ENCODE results near the gene THAP4. TPM values are rescaled to one million over a fixed set of nuclear protein-coding genes. Genes with fewer than 3 reads are reported as not detected.
"Not testable (repeated sequence)": the region's sequence is repeated elsewhere in the genome, so short reads cannot be mapped to it uniquely, and the experiment has no call there.

THAP4 gene
- total RNA-seq, 2 experiments from 2014 or later, result 32.3 to 37.4 TPM

- POLR2A ChIA-PET, result no interaction called here
- Mint-ChIP-seq H3K9me3 (ENCODE audit: insufficient read depth) (no peaks in the 10 kb centered on the region), H3K4me3 (no peak overlapping the region), H3K36me3 (ENCODE audit: low read depth) (peaks cover 20% of the 10 kb centered on the region), H3K27me3 (ENCODE audit: low read depth) (no peaks in the 10 kb centered on the region), H3K27ac (no peak overlapping the region), H3K4me1 (ENCODE audit: low read depth) (no peaks in the 10 kb centered on the region)
- ATAC-seq, result no peak
- CTCF ChIA-PET, result interaction anchor here (3.4 kb wide), 1 partner anchor 10 kb away, joined by 17 read pairs; no protein-coding TSS in a partner anchor
- DNase-seq, result no peak
These were observed 37.3 kb downstream of the THAP4 start for GRCh38 chr2:241599615-241600014.

- H3K27ac Mint-ChIP-seq, result no peak overlapping the region
These were observed 38.5 kb downstream of the THAP4 start for GRCh38 chr2:241598487-241598886.

GRCh38 chr2:241598061-241598460 is 38.9 kb downstream of the THAP4 start:
- Mint-ChIP-seq H3K4me3 (no peak overlapping the region), H3K4me1 (ENCODE audit: low read depth) (no peaks in the 10 kb centered on the region), H3K27me3 (ENCODE audit: low read depth) (no peaks in the 10 kb centered on the region), H3K27ac (no peak overlapping the region), H3K9me3 (ENCODE audit: insufficient read depth) (no peaks in the 10 kb centered on the region), H3K36me3 (ENCODE audit: low read depth) (peaks cover 18% of the 10 kb centered on the region)
- POLR2A ChIA-PET, result no interaction called here
- ATAC-seq (no peak), DNase-seq (no peak)
- CTCF ChIA-PET, result interaction anchor here (1.0 to 3.4 kb wide), 2 partner anchors 11 to 40 kb away, joined by 3 to 17 read pairs; no protein-coding TSS in a partner anchor

More at GRCh38 chr2:241598487-241598886, 38.5 kb downstream of the THAP4 start:
- Mint-ChIP-seq H3K9me3 (ENCODE audit: insufficient read depth) (no peaks in the 10 kb centered on the region), H3K36me3 (ENCODE audit: low read depth) (peaks cover 21% of the 10 kb centered on the region), H3K4me1 (ENCODE audit: low read depth) (no peaks in the 10 kb centered on the region), H3K4me3 (no peak overlapping the region), H3K27me3 (ENCODE audit: low read depth) (no peaks in the 10 kb centered on the region)
- ChIA-PET POLR2A (no interaction called here), CTCF (interaction anchor here (1.0 to 3.4 kb wide), 2 partner anchors 11 to 41 kb away, joined by 3 to 17 read pairs; no protein-coding TSS in a partner anchor)
- DNase-seq, result no peak
- ATAC-seq, result no peak

- peaks cover 18% of the 10 kb centered on the region for H3K36me3 Mint-ChIP-seq (ENCODE audit: low read depth)
- H3K4me1 Mint-ChIP-seq (ENCODE audit: low read depth), result no peaks in the 10 kb centered on the region
- ATAC-seq (no peak), DNase-seq (no peak)
- no peak overlapping the region for H3K4me3 Mint-ChIP-seq
- POLR2A ChIA-PET, result no interaction called here
- H3K27me3 Mint-ChIP-seq (ENCODE audit: low read depth), result no peaks in the 10 kb centered on the region
- H3K27ac Mint-ChIP-seq, result no peak overlapping the region
- no peaks in the 10 kb centered on the region for H3K9me3 Mint-ChIP-seq (ENCODE audit: insufficient read depth)
- CTCF ChIA-PET, result interaction anchor here (1.0 to 3.4 kb wide), 2 partner anchors 12 to 40 kb away, joined by 3 to 17 read pairs; no protein-coding TSS in a partner anchor
These were observed 39.4 kb downstream of the THAP4 start for GRCh38 chr2:241597561-241597960.

GRCh38 chr2:241595600-241596140 is 41.3 kb downstream of the THAP4 start:
- Mint-ChIP-seq H3K4me3 (no peak overlapping the region), H3K27ac (no peak overlapping the region), H3K27me3 (ENCODE audit: low read depth) (no peaks in the 10 kb centered on the region), H3K4me1 (ENCODE audit: low read depth) (no peaks in the 10 kb centered on the region), H3K9me3 (ENCODE audit: insufficient read depth) (no peaks in the 10 kb centered on the region), H3K36me3 (ENCODE audit: low read depth) (peaks cover 13% of the 10 kb centered on the region)
- POLR2A ChIA-PET, result no interaction called here
- CTCF ChIA-PET, result interaction anchor here (0.7 to 1.2 kb wide), 2 partner anchors 14 to 42 kb away, joined by 3 to 5 read pairs; partner anchors contain the start of gene ATG4B
- ATAC-seq (no peak), DNase-seq (no peak)

- ChIA-PET CTCF (no interaction called here), POLR2A (no interaction called here)
- no peak overlapping the region for H3K4me3 Mint-ChIP-seq
- H3K27me3 Mint-ChIP-seq (ENCODE audit: low read depth), result no peaks in the 10 kb centered on the region
- DNase-seq (no peak), ATAC-seq (no peak)
- H3K4me1 Mint-ChIP-seq (ENCODE audit: low read depth), result no peaks in the 10 kb centered on the region
- no peaks in the 10 kb centered on the region for H3K9me3 Mint-ChIP-seq (ENCODE audit: insufficient read depth)
- no peak overlapping the region for H3K27ac Mint-ChIP-seq
- peaks cover 13% of the 10 kb centered on the region for H3K36me3 Mint-ChIP-seq (ENCODE audit: low read depth)
These were observed 43.7 kb downstream of the THAP4 start for GRCh38 chr2:241593271-241593670.

GRCh38 chr2:241592126-241592845 is 44.7 kb downstream of the THAP4 start:
- Mint-ChIP-seq H3K9me3 (ENCODE audit: insufficient read depth) (peaks cover 4% of the 10 kb centered on the region), H3K27me3 (ENCODE audit: low read depth) (no peaks in the 10 kb centered on the region), H3K27ac (no peak overlapping the region), H3K36me3 (ENCODE audit: low read depth) (peaks cover 22% of the 10 kb centered on the region), H3K4me3 (no peak overlapping the region), H3K4me1 (ENCODE audit: low read depth) (no peaks in the 10 kb centered on the region)
- CTCF ChIA-PET, result interaction anchor here (1.3 kb wide), 1 partner anchor 18 kb away, joined by 4 read pairs; no protein-coding TSS in a partner anchor
- DNase-seq (no peak), ATAC-seq (no peak)
- POLR2A ChIA-PET, result no interaction called here

- H3K4me3 Mint-ChIP-seq; DNase-seq; POLR2A ChIA-PET; H3K4me1 Mint-ChIP-seq (ENCODE audit: low read depth); H3K27me3 Mint-ChIP-seq (ENCODE audit: low read depth); CTCF ChIA-PET; H3K27ac Mint-ChIP-seq; ATAC-seq: not testable (repeated sequence)
- Mint-ChIP-seq H3K36me3 (ENCODE audit: low read depth) (peaks cover 35% of the 10 kb centered on the region), H3K9me3 (ENCODE audit: insufficient read depth) (peaks cover 14% of the 10 kb centered on the region)
These were observed 46.2 kb downstream of the THAP4 start for GRCh38 chr2:241590496-241591455.

- ATAC-seq; DNase-seq; H3K27me3 Mint-ChIP-seq (ENCODE audit: low read depth); H3K4me3 Mint-ChIP-seq; POLR2A ChIA-PET; H3K4me1 Mint-ChIP-seq (ENCODE audit: low read depth); H3K27ac Mint-ChIP-seq: not testable (repeated sequence)
- Mint-ChIP-seq H3K9me3 (ENCODE audit: insufficient read depth) (peaks cover 21% of the 10 kb centered on the region), H3K36me3 (ENCODE audit: low read depth) (peaks cover 43% of the 10 kb centered on the region)
- CTCF ChIA-PET, result interaction anchor here (0.8 kb wide), 1 partner anchor 15 kb away, joined by 3 read pairs; no protein-coding TSS in a partner anchor
These were observed 47.1 kb downstream of the THAP4 start for GRCh38 chr2:241589863-241590262.

GRCh38 chr2:241586564-241587264 is 50.2 kb downstream of the THAP4 start:
- Mint-ChIP-seq H3K27me3 (ENCODE audit: low read depth) (no peaks in the 10 kb centered on the region), H3K4me1 (ENCODE audit: low read depth) (no peaks in the 10 kb centered on the region), H3K36me3 (ENCODE audit: low read depth) (peaks cover 68% of the 10 kb centered on the region), H3K9me3 (ENCODE audit: insufficient read depth) (peaks cover 21% of the 10 kb centered on the region), H3K4me3 (no peak overlapping the region), H3K27ac (no peak overlapping the region)
- ATAC-seq (no peak), DNase-seq (no peak)
- ChIA-PET CTCF (no interaction called here), POLR2A (no interaction called here)

- Mint-ChIP-seq H3K27me3 (ENCODE audit: low read depth) (no peaks in the 10 kb centered on the region), H3K4me1 (ENCODE audit: low read depth) (no peaks in the 10 kb centered on the region), H3K27ac (no peak overlapping the region), H3K36me3 (ENCODE audit: low read depth) (peaks cover 71% of the 10 kb centered on the region), H3K9me3 (ENCODE audit: insufficient read depth) (peaks cover 21% of the 10 kb centered on the region), H3K4me3 (no peak overlapping the region)
- DNase-seq, result no peak
- POLR2A ChIA-PET, result no interaction called here
- CTCF ChIA-PET, result no interaction called here
- ATAC-seq, result no peak
These were observed 52.5 kb downstream of the THAP4 start for GRCh38 chr2:241584436-241584835.
